ENCODE results near the gene RGCC.

RGCC gene

GRCh38 chr13:41520016-41520659, 62.8 kb downstream of the RGCC start:
- DNase-seq = no peak
